Body of pancreas (tissue), 4 donors: Measurements from ENCODE around the gene AGRP. TPM values are rescaled to one million over a fixed set of nuclear protein-coding genes. Genes with fewer than 3 reads are reported as not detected.

Experiments used
- ATAC-seq: fragments of 150-250 bp; one replicate; pipeline ENCODE4 v1.9.1; 2016
- DNase-seq, 4 donors: peaks; one replicate each; pipeline ENCODE4 v3.0.0-alpha.2; 2019
- H3K27ac ChIP-seq, 4 donors: fragments of 200-600 bp; sonication (generic); 1 replicate in 3 of 4; 2 replicates in 1 of 4; pipeline versions ENCODE4 v1.5.1 to v1.6.1; 2016 to 2019; ENCODE audit warnings: mild to moderate bottlenecking in 1 of 4, mixed read lengths in 1 of 4, moderate library complexity in 1 of 4
- H3K27me3 ChIP-seq, 2 donors: fragments of 200-600 bp; sonication (generic); one replicate each; pipeline ENCODE4 v1.6.0; 2016; ENCODE audit warnings: mild to moderate bottlenecking in 1 of 2
- H3K36me3 ChIP-seq, 2 donors: fragments of 200-600 bp; sonication (generic); replicated peaks in 1 of 2; 2 replicates each; pipeline ENCODE4 v1.5.1; 2016; ENCODE audit warnings: low read depth in 2 of 2; ENCODE audit not compliant: insufficient read depth in 1 of 2
- H3K4me1 ChIP-seq: fragments of 200-600 bp; sonication (generic); one replicate; pipeline ENCODE4 v1.6.0; 2016
- H3K4me3 ChIP-seq, 2 donors: fragments of 200-600 bp; sonication (generic); 1 replicate in 1 of 2; 2 replicates in 1 of 2; pipeline ENCODE4 v1.5.1; 2016 to 2019
- H3K9me3 ChIP-seq, 3 donors: fragments of 200-600 bp; sonication (generic); 1 replicate in 2 of 3; 2 replicates in 1 of 3; pipeline ENCODE4 v1.5.1; 2016
- POLR2A ChIP-seq, 3 donors: fragments of 450-650 bp; IDR thresholded peaks; one replicate each; pipeline ENCODE4 v1.6.1; 2016; ENCODE audit warnings: antibody characterized with exemption in 3 of 3, mild to moderate bottlenecking in 2 of 3
- WGBS, 2 donors: methylation state at CpG; one replicate each; pipeline ENCODE4 v1.1.5; 2017; 5-methylcytosine and 5-hydroxymethylcytosine counted together
- intact Hi-C: fragments of 100-400 bp; cut with DNase I; formaldehyde crosslinking; loops from one replicate; pipeline ENCODE4 v1.15.1; 2023
- total RNA-seq, 2 donors: library from RNA; depleted of rRNA; stranded (reverse); fragments of >200 nt; gene quantifications; one replicate each; pipeline ENCODE4 v1.1.0, GENCODE V29; 2016
- TF ChIP-seq, protein P1 (sequence below), 7 experiments: fragments of 450-650 bp in 4 of 7; fragments of 200-600 bp in 3 of 7; sonication (generic) in 3 of 7; IDR thresholded peaks; one replicate each; pipeline ENCODE4 v1.5.1; 2016 to 2019; ENCODE audit warnings: antibody characterized with exemption in 7 of 7

AGRP gene, protein sequence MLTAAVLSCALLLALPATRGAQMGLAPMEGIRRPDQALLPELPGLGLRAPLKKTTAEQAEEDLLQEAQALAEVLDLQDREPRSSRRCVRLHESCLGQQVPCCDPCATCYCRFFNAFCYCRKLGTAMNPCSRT
- total RNA-seq, result not detected

DNA sequence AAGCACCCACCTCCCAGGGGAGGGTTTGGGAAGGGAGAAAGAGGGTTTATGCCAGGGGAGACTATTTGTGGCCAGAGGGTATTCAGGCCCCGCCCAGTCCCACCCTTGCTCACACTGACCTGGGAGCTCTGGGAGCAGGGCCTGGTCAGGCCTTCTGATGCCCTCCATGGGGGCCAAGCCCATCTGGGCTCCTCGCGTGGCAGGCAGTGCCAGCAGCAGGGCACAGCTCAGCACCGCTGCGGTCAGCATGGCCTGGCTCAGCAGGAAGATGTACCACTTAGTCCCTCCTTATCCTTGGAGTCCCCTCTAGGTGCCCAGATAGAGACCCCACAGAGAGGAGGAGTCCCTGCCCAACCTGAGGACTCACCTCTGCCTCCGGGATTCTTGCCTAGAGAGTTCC is at the start of gene AGRP:
AGRP (minus strand) TSS at position 398 of the 400 bp plus-strand sequence; CDS start at position 249, 149 bp downstream.
- no peak within 1 kb of the TSS for H3K4me3 ChIP-seq
- no peak for ATAC-seq
- peak within 1 kb of the TSS in 3 of 4 donors; percentile 56 to 98 (median 93) for H3K27ac ChIP-seq
- no peak for DNase-seq
- intact Hi-C loops, result no loop called here
- no peaks in the 10 kb centered on the region for H3K36me3 ChIP-seq
- no peaks in the 10 kb centered on the region for H3K27me3 ChIP-seq
- H3K9me3 ChIP-seq, result no peaks in the 10 kb centered on the region
- peaks cover 42% of the 10 kb centered on the region for H3K4me1 ChIP-seq
- TF ChIP-seq POLR2A (IDR thresholded peaks at IDR 0.05), result no peak
- TF ChIP-seq, protein P1, sequence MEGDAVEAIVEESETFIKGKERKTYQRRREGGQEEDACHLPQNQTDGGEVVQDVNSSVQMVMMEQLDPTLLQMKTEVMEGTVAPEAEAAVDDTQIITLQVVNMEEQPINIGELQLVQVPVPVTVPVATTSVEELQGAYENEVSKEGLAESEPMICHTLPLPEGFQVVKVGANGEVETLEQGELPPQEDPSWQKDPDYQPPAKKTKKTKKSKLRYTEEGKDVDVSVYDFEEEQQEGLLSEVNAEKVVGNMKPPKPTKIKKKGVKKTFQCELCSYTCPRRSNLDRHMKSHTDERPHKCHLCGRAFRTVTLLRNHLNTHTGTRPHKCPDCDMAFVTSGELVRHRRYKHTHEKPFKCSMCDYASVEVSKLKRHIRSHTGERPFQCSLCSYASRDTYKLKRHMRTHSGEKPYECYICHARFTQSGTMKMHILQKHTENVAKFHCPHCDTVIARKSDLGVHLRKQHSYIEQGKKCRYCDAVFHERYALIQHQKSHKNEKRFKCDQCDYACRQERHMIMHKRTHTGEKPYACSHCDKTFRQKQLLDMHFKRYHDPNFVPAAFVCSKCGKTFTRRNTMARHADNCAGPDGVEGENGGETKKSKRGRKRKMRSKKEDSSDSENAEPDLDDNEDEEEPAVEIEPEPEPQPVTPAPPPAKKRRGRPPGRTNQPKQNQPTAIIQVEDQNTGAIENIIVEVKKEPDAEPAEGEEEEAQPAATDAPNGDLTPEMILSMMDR (IDR thresholded peaks at IDR 0.05), result no peak
- 83 to 91% methylated on average over 1 to 6 of the region's 6 CpGs for WGBS, 2 donors

DNA sequence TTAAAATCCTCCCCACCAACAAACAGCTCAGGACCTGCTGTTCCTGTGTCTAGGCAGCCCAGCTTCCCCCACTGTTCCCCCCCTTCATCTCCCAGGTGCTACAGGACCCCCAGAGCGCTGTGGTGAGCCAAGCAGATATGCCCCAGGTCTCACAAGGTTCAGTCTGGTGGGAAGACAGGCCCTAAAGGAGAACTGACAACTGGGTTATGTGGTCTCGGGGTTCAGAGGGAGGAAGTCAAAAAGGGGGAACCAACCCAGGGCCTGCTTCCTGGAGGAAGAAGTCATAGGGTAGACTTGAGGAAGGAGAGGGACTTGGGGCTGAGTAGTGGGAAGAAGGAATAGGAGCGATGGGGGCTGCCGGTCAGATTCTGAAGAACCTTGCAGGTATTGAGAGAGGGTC is 47.9 kb upstream of the AGRP start:
- peaks cover 60% of the 10 kb centered on the region for H3K4me1 ChIP-seq
- no peaks in the 10 kb centered on the region for H3K27me3 ChIP-seq
- intact Hi-C loops, result no loop called here
- DNase-seq (peak in 1 of 4 donors; percentile 53), ATAC-seq (no peak)
- no peak for TF ChIP-seq POLR2A (IDR thresholded peaks at IDR 0.05)
- TF ChIP-seq, protein P1 (IDR thresholded peaks at IDR 0.05), result no peak
- 79 to 86% methylated on average over 4 of the region's 4 CpGs for WGBS, 2 donors
- no peaks in the 10 kb centered on the region for H3K36me3 ChIP-seq
- H3K27ac ChIP-seq, result peak overlapping the region in 3 of 4 donors; percentile 82 to 94 (median 92)
- no peaks in the 10 kb centered on the region for H3K9me3 ChIP-seq
- no peak overlapping the region for H3K4me3 ChIP-seq

DNA sequence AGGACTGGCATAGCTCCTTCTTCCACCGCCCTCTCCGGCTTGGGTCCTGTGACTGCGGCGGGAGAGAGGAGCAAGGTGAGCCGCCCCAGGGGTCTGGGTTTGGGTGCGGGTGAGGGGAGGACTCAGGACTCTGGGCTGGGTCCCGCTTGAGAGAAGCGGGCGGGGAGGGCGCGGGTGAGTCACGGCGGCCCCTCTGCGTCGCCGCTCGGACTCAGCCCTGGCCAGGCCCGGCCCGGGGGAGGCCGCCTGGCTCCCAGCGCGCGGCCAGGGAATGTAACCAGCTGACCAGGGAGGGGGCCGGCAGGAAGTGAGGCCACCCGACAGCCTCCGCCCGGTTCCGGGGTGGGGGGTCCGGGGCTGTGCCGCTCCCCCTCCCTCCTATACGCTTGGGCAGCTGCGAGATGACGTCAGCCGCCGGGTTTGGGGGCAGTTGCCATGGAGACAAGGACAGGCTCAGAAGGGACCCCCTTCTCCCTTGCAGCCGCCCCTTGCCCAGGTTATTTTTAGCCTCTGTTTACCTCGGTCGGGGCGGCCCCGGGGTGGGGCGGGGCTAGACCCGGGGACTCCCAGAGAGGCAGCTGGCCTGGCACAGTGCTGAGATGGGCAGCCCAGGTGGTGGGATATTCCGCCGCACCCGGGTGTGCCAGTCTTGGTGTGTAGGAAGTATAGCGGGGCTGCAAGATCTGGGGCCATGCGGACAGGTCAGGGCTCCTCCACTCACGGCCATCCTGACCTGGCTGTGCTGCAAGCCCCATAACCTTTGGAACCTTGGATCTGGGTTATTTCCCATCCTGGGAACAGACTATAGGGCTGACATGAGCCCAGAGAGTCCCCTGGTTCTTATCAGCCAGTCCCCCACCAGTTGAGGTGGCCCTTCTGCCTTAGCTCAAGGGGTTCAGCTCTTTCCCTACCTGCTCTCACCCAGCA is 46.9 kb upstream of the AGRP start:
- intact Hi-C loops, result no loop called here
- 2 to 4% methylated on average over 5 to 48 of the region's 48 CpGs for WGBS, 2 donors
- DNase-seq, result peak; percentile 68 to 84 (median 78)
- no peaks in the 10 kb centered on the region for H3K36me3 ChIP-seq
- peak; percentile 71 for ATAC-seq
- peak overlapping the region; percentile 77 to 94 (median 87) for H3K27ac ChIP-seq
- H3K27me3 ChIP-seq, result no peaks in the 10 kb centered on the region
- H3K4me3 ChIP-seq, result peak overlapping the region; percentile 17 to 82
- H3K4me1 ChIP-seq, result peaks cover 51% of the 10 kb centered on the region
- TF ChIP-seq POLR2A (IDR thresholded peaks at IDR 0.05), result peak; percentile 68 to 85 (median 79)
- TF ChIP-seq, protein P1 (IDR thresholded peaks at IDR 0.05), result no peak
- H3K9me3 ChIP-seq, result no peaks in the 10 kb centered on the region

DNA sequence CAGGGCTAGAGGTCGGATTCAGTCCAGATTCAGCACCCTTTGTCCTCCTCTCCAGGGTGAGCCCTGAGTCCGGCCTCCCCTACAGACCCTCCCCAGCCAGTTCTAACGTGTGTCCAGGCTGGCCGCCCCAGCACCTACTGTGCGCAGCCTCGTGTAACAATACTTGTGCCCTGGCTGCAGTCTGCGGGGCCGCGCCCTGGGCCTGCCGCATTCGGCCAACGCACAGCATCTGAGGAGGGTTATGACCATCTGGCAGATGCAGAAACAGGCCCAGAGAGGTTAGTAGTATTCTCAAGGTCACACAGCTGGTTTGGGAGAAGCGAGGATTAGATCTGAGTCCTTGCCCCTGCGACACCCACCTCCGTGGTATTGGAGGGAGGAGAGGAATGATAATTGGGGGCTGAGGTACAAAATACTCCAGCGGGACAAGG is 46.2 kb upstream of the AGRP start:
- Histone ChIP-seq H3K27me3 (no peaks in the 10 kb centered on the region), H3K36me3 (no peaks in the 10 kb centered on the region), H3K27ac (peak overlapping the region; percentile 77 to 94 (median 87)), H3K9me3 (no peaks in the 10 kb centered on the region), H3K4me1 (peaks cover 45% of the 10 kb centered on the region), H3K4me3 (peak overlapping the region; percentile 17 to 82)
- intact Hi-C loops, result no loop called here
- WGBS, 2 donors, result 0 to 5% methylated on average over 6 to 16 of the region's 16 CpGs
- TF ChIP-seq POLR2A (IDR thresholded peaks at IDR 0.05), result no peak
- TF ChIP-seq, protein P1 (IDR thresholded peaks at IDR 0.05), result no peak
- DNase-seq, result peak in 2 of 4 donors; percentile 34 to 35
- peak; percentile 12 for ATAC-seq
